HepG2 (cell line): ENCODE measurements around the gene BCDIN3D. TPM values are rescaled to one million over a fixed set of nuclear protein-coding genes. Genes with fewer than 3 reads are reported as not detected.

Experiments used
- ATF7-NPFF ChIP-seq: sonication (generic); formaldehyde crosslinking; IDR thresholded peaks from 2 replicates; pipeline ENCODE4 v1.8.1; 2023; ENCODE audit warnings: mild to moderate bottlenecking, low read depth, missing genetic modification reagents, moderate library complexity
- BCL3 ChIP-seq: sonication (generic); formaldehyde crosslinking; IDR thresholded peaks from 2 replicates; pipeline ENCODE4 v1.5.1; 2020; ENCODE audit warnings: mild to moderate bottlenecking, missing genetic modification reagents, moderate library complexity
- CC2D1A ChIP-seq: sonication (generic); formaldehyde crosslinking; IDR thresholded peaks from 2 replicates; pipeline ENCODE4 v1.8.1; 2023; ENCODE audit warnings: mild to moderate bottlenecking, missing genetic modification reagents
- DMAP1 ChIP-seq: IDR thresholded peaks from 2 replicates; pipeline ENCODE4 v1.6.1; 2016
- FOXK1 ChIP-seq: sonication (generic); formaldehyde crosslinking; IDR thresholded peaks from 2 replicates; pipeline ENCODE4 v1.4.0; 2020; ENCODE audit warnings: low read depth, missing genetic modification reagents, borderline replicate concordance
- FOXP4 ChIP-seq: sonication (generic); formaldehyde crosslinking; IDR thresholded peaks from 2 replicates; pipeline ENCODE4 v1.4.0; 2020; ENCODE audit warnings: missing genetic modification reagents
- HNRNPUL1 ChIP-seq: fragments of 200-400 bp; formaldehyde crosslinking; IDR thresholded peaks from 2 replicates; pipeline ENCODE4 v1.6.1; 2017; ENCODE audit warnings: low read depth, mild to moderate bottlenecking, low read length, moderate library complexity
- IRF2 ChIP-seq: IDR thresholded peaks from 2 replicates; pipeline ENCODE4 v1.6.1; 2018; ENCODE audit warnings: missing genetic modification reagents, missing compliant biosample characterization
- IRF9 ChIP-seq: sonication (generic); formaldehyde crosslinking; IDR thresholded peaks from 2 replicates; pipeline ENCODE4 v1.8.0; 2022; ENCODE audit warnings: missing genetic modification reagents, mild to moderate bottlenecking, borderline replicate concordance
- NRL ChIP-seq: sonication (generic); formaldehyde crosslinking; IDR thresholded peaks from 2 replicates; pipeline ENCODE4 v1.5.0; 2020; ENCODE audit warnings: missing genetic modification reagents, mild to moderate bottlenecking, moderate library complexity, borderline replicate concordance
- PHF20 ChIP-seq: sonication (generic); formaldehyde crosslinking; IDR thresholded peaks from 2 replicates; pipeline ENCODE4 v1.5.0; 2020; ENCODE audit warnings: mild to moderate bottlenecking, missing genetic modification reagents
- ZFX ChIP-seq: sonication (generic); formaldehyde crosslinking; IDR thresholded peaks from 2 replicates; pipeline ENCODE4 v1.4.0; 2020; ENCODE audit warnings: mild to moderate bottlenecking, low read depth, missing genetic modification reagents, moderate library complexity
- ZHX2 ChIP-seq, 2 experiments: sonication (generic) in 1 of 2; formaldehyde crosslinking in 1 of 2; IDR thresholded peaks; 2 replicates each; pipeline versions ENCODE4 v1.6.1 to v1.9.0; 2014 to 2022; ENCODE audit warnings: antibody characterized with exemption in 1 of 2, borderline replicate concordance in 1 of 2, inconsistent platforms in 1 of 2, low read depth in 1 of 2, missing genetic modification reagents in 1 of 2
- ZNF24 ChIP-seq: fragments of 450-650 bp; IDR thresholded peaks from 2 replicates; pipeline ENCODE4 v1.6.1; 2017; ENCODE audit warnings: antibody characterized with exemption, mild to moderate bottlenecking
- ZNF674 ChIP-seq: sonication (generic); formaldehyde crosslinking; IDR thresholded peaks from 2 replicates; pipeline ENCODE4 v1.5.0; 2020; ENCODE audit warnings: low read depth, mild to moderate bottlenecking, missing genetic modification reagents
- ZNF784 ChIP-seq: sonication (generic); formaldehyde crosslinking; IDR thresholded peaks from 2 replicates; pipeline ENCODE4 v1.5.1; 2020; ENCODE audit warnings: missing genetic modification reagents, mild to moderate bottlenecking, borderline replicate concordance
- ZSCAN9 ChIP-seq: IDR thresholded peaks from 2 replicates; pipeline ENCODE4 v1.6.1; 2016; ENCODE audit warnings: borderline replicate concordance
- polyA plus RNA-seq, 8 experiments: library from polyadenylated mRNA; depleted of rRNA in 3 of 8; stranded (reverse) in 7 of 8; unstranded in 1 of 8; fragments of >200 nt; fragmentation: Illumina TruSeq in 4 of 8; extraction: Trizol in 4 of 8; gene quantifications; 2 replicates each; pipeline versions ENCODE4 v1.2.1 to v1.2.3, GENCODE V29; 2011 to 2016; ENCODE audit warnings: low read depth in 4 of 8, missing spikeins in 1 of 8, mixed read lengths in 1 of 8; ENCODE audit not compliant: insufficient read depth in 1 of 8
- total RNA-seq, 5 experiments: library from RNA; depleted of rRNA; stranded (reverse); fragments of >200 nt; fragmentation: Illumina TruSeq; extraction: Trizol; gene quantifications; 2 replicates each; pipeline ENCODE4 v1.2.3, GENCODE V29; 2016; ENCODE audit warnings: low read depth in 1 of 5

Gene BCDIN3D
- total and polyA plus RNA-seq, 2 of the 13 experiments (the other 11 are each of a cell fraction or from before 2014, with no cell fraction given) = 2.2 to 2.5 TPM

GRCh38 chr12:49827401-49828099, 15.4 kb downstream of the BCDIN3D start (continued):
- peak; percentile 39; the same call in 1 of the 2 replicates for TF ChIP-seq FOXP4
- TF ChIP-seq FOXK1 (CRISPR knock-in tag) = no peak
- peak; percentile 44; the same call in 1 of the 2 replicates for TF ChIP-seq DMAP1 (CRISPR knock-in tag)
- no peak for TF ChIP-seq HNRNPUL1
- TF ChIP-seq ATF7-NPFF = peak; percentile 51; the same call in 1 of the 2 replicates
- no peak for TF ChIP-seq ZNF784 (CRISPR knock-in tag)
- no peak for TF ChIP-seq IRF9 (CRISPR knock-in tag)
- peak; percentile 79 for TF ChIP-seq ZFX (CRISPR knock-in tag)
- no peak for TF ChIP-seq ZNF24
- 0 out of 2 replicates have a peak, but pooled peaks have one; percentile 44 for TF ChIP-seq ZSCAN9 (CRISPR knock-in tag)
- peak; percentile 88; the same call in 1 of the 2 replicates for TF ChIP-seq NRL (CRISPR knock-in tag)
- peak; percentile 70 for TF ChIP-seq IRF2 (CRISPR knock-in tag)
- TF ChIP-seq ZNF674 = no peak
- 0 out of 2 replicates have a peak, but pooled peaks have one; percentile 40 for TF ChIP-seq BCL3
- TF ChIP-seq ZHX2 (IDR thresholded peaks at IDR 0.05; ENCODE audit: low read depth) = no peak
- no peak for TF ChIP-seq ZHX2 (CRISPR knock-in tag; IDR thresholded peaks at IDR 0.05; ENCODE audit: borderline replicate concordance)
- peak; percentile 60; the same call in 1 of the 2 replicates for TF ChIP-seq PHF20 (CRISPR knock-in tag)
- no peak for TF ChIP-seq CC2D1A (CRISPR knock-in tag)
